Osteocyte (in vitro differentiated cells): Measurements from ENCODE around the gene C10orf71. TPM values are rescaled to one million over a fixed set of nuclear protein-coding genes. Genes with fewer than 3 reads are reported as not detected.

Experiments
- DNase-seq: peaks from one replicate; pipeline ENCODE4 v3.0.0; 2021; ENCODE audit warnings: mixed read lengths; ENCODE audit not compliant: unreplicated experiment; ENCODE audit errors: extremely low spot score
- H3K27ac Mint-ChIP-seq: one replicate; pipeline ENCODE4 v1.8.0; 2021; ENCODE audit warnings: mild to moderate bottlenecking, mixed read lengths; ENCODE audit not compliant: unreplicated experiment
- H3K27me3 Mint-ChIP-seq: one replicate; pipeline ENCODE4 v1.8.0; 2021; ENCODE audit warnings: mixed read lengths; ENCODE audit not compliant: unreplicated experiment
- H3K36me3 Mint-ChIP-seq: one replicate; pipeline ENCODE4 v1.8.0; 2021; ENCODE audit warnings: mixed read lengths; ENCODE audit not compliant: unreplicated experiment
- H3K4me1 Mint-ChIP-seq: one replicate; pipeline ENCODE4 v1.8.0; 2021; ENCODE audit warnings: mixed read lengths; ENCODE audit not compliant: unreplicated experiment
- H3K4me3 Mint-ChIP-seq: one replicate; pipeline ENCODE4 v1.8.0; 2021; ENCODE audit warnings: mild to moderate bottlenecking, moderate library complexity, mixed read lengths; ENCODE audit not compliant: unreplicated experiment
- H3K9me3 Mint-ChIP-seq: one replicate; pipeline ENCODE4 v1.8.0; 2021; ENCODE audit warnings: mixed read lengths; ENCODE audit not compliant: unreplicated experiment
- CTCF ChIP-seq: fragments of 200-600 bp; sonication (generic); IDR thresholded peaks from 2 replicates; pipeline ENCODE4 v1.5.0; 2021; ENCODE audit warnings: antibody characterized with exemption, mild to moderate bottlenecking, moderate library complexity
- total RNA-seq: library from RNA; stranded (reverse); gene quantifications from 2 replicates; pipeline ENCODE4 v1.2.1, GENCODE V29; 2021

C10orf71 gene
- total RNA-seq, 1 donor from 2014 or later: not detected

GRCh38 chr10:49327036-49327813, 28.3 kb downstream of the C10orf71 start:
- Mint-ChIP-seq H3K36me3 (no peaks in the 10 kb centered on the region), H3K4me1 (no peaks in the 10 kb centered on the region), H3K4me3 (no peak overlapping the region), H3K27me3 (peaks cover 12% of the 10 kb centered on the region), H3K9me3 (no peaks in the 10 kb centered on the region), H3K27ac (no peak overlapping the region)
- peak; percentile 66 for DNase-seq
- TF ChIP-seq CTCF: no peak

DNA sequence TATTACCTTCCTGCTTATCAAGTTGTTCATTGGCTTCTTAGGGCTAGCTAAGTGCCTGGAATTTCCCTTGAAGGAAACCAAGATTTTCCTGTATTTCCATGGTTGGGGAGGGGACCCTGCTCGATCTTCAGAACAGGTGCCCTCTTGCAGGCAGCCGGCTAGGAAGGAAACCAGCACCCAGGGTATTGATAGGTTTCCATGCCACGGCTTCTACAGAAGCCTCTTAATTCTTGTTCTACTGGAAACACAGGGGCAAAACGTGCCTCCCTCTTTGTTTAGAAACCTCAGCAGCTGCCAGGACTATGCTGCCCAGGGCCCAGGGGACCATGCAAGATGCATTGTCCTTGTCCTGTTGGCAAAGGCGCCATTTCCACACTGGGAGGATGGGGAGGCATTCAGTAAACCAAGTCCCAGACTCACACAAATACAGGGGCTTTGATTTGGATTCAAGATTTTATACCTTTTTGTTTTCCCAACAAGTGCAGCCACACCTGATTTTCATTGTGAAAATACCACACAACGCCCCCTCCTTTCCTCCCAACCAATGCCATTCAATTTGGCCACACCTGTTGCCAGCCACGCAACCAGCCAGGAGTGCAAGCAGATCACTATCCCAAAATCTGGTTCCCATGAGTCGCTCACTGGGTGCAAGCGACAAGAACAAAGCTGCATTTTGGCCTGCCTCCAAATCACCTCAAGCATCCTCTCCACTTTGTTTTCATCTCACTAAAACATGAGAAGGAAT, 29.6 kb downstream of the C10orf71 start:
- peak; percentile 60 for DNase-seq
- Mint-ChIP-seq H3K27me3 (peaks cover 12% of the 10 kb centered on the region), H3K4me1 (no peaks in the 10 kb centered on the region), H3K4me3 (no peak overlapping the region), H3K9me3 (no peaks in the 10 kb centered on the region), H3K36me3 (no peaks in the 10 kb centered on the region), H3K27ac (no peak overlapping the region)
- no peak for TF ChIP-seq CTCF

DNA sequence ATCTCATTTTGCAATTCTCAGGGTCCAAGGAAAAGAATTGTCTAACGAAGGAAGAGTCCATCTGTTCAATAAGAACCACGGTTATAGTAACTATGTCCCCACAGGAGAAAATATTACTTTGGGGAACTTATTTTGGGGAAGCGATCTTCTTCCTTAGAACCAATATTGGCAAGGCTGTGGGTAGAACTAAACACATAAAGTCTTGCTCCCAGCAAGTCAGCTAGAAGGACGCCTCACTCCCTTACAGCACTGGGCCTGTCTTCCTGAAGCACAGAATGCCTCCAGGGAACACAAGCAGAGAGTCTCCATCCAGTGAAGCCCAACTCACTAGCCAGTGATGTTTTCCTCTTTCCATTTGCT, 30.2 kb downstream of the C10orf71 start:
- H3K4me3 Mint-ChIP-seq: no peak overlapping the region
- TF ChIP-seq CTCF: no peak
- no peaks in the 10 kb centered on the region for H3K9me3 Mint-ChIP-seq
- peak; percentile 34 for DNase-seq
- H3K27ac Mint-ChIP-seq: no peak overlapping the region
- peaks cover 12% of the 10 kb centered on the region for H3K27me3 Mint-ChIP-seq
- no peaks in the 10 kb centered on the region for H3K4me1 Mint-ChIP-seq
- H3K36me3 Mint-ChIP-seq: no peaks in the 10 kb centered on the region

- Mint-ChIP-seq H3K27ac (no peak overlapping the region), H3K4me1 (no peaks in the 10 kb centered on the region), H3K27me3 (peaks cover 12% of the 10 kb centered on the region), H3K36me3 (no peaks in the 10 kb centered on the region), H3K4me3 (no peak overlapping the region), H3K9me3 (no peaks in the 10 kb centered on the region)
- TF ChIP-seq CTCF: no peak
- peak; percentile 56 for DNase-seq
Measured at GRCh38 chr10:49330127-49330665, 31.2 kb downstream of the C10orf71 start.

- Mint-ChIP-seq H3K4me1 (no peaks in the 10 kb centered on the region), H3K36me3 (no peaks in the 10 kb centered on the region), H3K9me3 (no peaks in the 10 kb centered on the region), H3K27ac (no peak overlapping the region), H3K27me3 (peaks cover 12% of the 10 kb centered on the region), H3K4me3 (no peak overlapping the region)
- DNase-seq: peak; percentile 59
- TF ChIP-seq CTCF: no peak
Measured at GRCh38 chr10:49331431-49331830, 32.5 kb downstream of the C10orf71 start.
